HUES64 (cell line): ENCODE measurements around the gene GIGYF2.

Experiments
- H3K27ac ChIP-seq: 2 replicates; pipeline ENCODE4 v1.7.0; 2013; ENCODE audit warnings: low read depth, low read length, inconsistent platforms
- H3K27me3 ChIP-seq: 2 replicates; pipeline ENCODE4 v1.6.1; 2013; ENCODE audit warnings: mild to moderate bottlenecking, low read length; ENCODE audit not compliant: insufficient read depth
- H3K36me3 ChIP-seq: 2 replicates; pipeline ENCODE4 v1.6.1; 2013; ENCODE audit warnings: mild to moderate bottlenecking, low read length; ENCODE audit not compliant: insufficient read depth
- H3K4me1 ChIP-seq: 2 replicates; pipeline ENCODE4 v1.6.1; 2013; ENCODE audit warnings: mild to moderate bottlenecking, low read length, moderate library complexity; ENCODE audit not compliant: insufficient read depth
- H3K4me3 ChIP-seq: 2 replicates; pipeline ENCODE4 v1.5.1; 2013; ENCODE audit warnings: mild to moderate bottlenecking, low read length, moderate library complexity
- H3K9ac ChIP-seq: 2 replicates; pipeline ENCODE4 v1.6.1; 2013; ENCODE audit warnings: mild to moderate bottlenecking, low read depth, low read length
- H3K9me3 ChIP-seq: 2 replicates; pipeline ENCODE4 v1.6.1; 2013; ENCODE audit warnings: low read depth, low read length; ENCODE audit not compliant: insufficient read depth
- WGBS: fragments of 150-250, 120-280 bp; methylation state at CpG from one replicate; pipeline ENCODE4 v1.1.7; 2013; ENCODE audit warnings: missing lambda C conversion rate; 5-methylcytosine and 5-hydroxymethylcytosine counted together

The GIGYF2 gene

DNA sequence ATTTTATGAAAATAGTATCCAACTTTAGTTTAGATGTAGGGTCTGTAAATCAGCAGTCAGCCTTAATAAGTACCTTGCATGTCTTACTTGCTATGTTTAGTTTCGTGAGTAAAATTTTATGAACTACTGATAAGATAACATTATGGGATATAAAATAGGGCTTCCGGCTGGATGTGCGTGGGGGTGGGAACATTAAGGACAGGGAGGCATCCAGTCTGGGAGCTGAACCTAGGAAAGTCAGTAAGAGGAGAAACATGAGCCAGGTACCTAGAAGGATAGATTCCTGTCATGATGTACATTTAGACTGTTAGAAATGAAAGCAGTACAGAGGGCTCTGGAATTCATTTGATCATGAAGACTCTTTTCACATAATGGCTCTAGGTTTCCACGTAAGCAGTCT, 92.0 kb downstream of the GIGYF2 start:
- Histone ChIP-seq H3K4me1 (no peaks in the 10 kb centered on the region), H3K27me3 (no peaks in the 10 kb centered on the region), H3K36me3 (peaks cover 87% of the 10 kb centered on the region), H3K9me3 (no peaks in the 10 kb centered on the region), H3K4me3 (no peak overlapping the region), H3K27ac (no peak overlapping the region), H3K9ac (no peak overlapping the region)
- WGBS: 98% methylated on average over 4 of the region's 4 CpGs

DNA sequence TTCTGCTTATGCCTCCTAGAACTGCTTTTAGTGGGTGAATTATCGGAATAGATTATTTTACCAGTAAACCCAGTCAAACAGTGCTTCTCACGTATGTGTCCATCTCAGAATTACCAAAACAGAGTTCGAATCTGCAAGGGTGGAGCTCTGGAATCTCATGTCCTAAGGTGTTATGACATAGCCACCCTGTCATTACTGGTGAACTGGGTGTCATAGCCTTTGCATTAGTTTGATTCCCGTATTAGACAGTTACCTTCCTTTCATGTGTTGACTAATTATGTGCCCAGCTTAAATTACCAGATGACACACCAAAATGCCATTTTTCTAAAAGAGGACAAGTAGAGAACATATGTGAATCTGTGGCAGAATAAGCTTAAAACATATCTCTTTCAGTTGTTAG, 94.4 kb downstream of the GIGYF2 start:
- Histone ChIP-seq H3K9me3 (no peaks in the 10 kb centered on the region), H3K27ac (no peak overlapping the region), H3K27me3 (no peaks in the 10 kb centered on the region), H3K4me3 (no peak overlapping the region), H3K36me3 (peaks cover 99% of the 10 kb centered on the region), H3K9ac (no peak overlapping the region), H3K4me1 (no peaks in the 10 kb centered on the region)
- 96% methylated on average over 4 of the region's 4 CpGs for WGBS

GRCh38 chr2:232793271-232793670, 96.1 kb downstream of the GIGYF2 start:
- whole genome bisulfite sequencing: 78% methylated on average over 4 of the region's 4 CpGs
- H3K4me3 ChIP-seq: no peak overlapping the region
- no peak overlapping the region for H3K27ac ChIP-seq
- H3K4me1 ChIP-seq: no peaks in the 10 kb centered on the region
- H3K27me3 ChIP-seq: no peaks in the 10 kb centered on the region
- no peaks in the 10 kb centered on the region for H3K9me3 ChIP-seq
- peaks cover 99% of the 10 kb centered on the region for H3K36me3 ChIP-seq
- H3K9ac ChIP-seq: no peak overlapping the region

DNA sequence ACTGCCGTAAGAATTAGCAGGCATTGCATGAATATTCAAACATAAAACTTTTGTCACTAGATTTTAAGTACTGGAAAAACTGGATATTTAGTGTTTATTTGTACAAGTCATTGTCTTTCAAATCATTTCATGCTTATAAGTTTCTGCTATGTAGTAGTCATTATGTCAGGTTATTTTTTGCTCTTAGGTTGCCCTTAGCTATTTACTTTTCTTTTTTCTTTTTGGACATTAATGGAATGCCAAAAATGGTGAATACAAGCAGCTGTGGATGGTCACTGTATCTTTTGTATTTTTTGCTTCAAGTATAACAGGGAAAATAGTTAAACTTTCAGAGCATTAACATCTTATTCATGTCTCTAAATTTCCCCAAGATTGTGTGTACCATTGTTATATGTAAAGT, 97.8 kb downstream of the GIGYF2 start:
- no CpG with 5 or more reads among the region's 1 CpG for WGBS

DNA sequence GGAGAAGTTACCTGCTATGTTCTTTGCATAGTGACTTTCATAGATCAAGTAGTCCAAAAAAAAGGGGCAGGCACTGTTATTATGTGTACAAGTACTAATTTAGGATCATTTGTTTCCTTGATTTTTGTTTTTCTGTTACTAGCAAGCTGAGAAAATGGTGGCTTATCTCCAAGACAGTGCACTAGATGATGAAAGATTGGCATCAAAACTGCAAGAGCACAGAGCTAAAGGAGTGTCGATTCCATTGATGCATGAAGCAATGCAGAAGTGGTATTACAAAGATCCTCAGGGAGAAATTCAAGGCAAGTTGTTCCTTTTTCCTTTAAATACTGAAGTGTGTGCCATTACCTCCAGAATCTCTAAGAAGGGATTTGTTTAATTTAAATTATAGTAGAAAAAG, 98.8 kb downstream of the GIGYF2 start:
- Histone ChIP-seq H3K27me3 (no peaks in the 10 kb centered on the region), H3K27ac (no peak overlapping the region)
- WGBS: 91% methylated on average over 1 of the region's 1 CpG

More for the DNA sequence above, 97.8 kb downstream of the GIGYF2 start:
- no peaks in the 10 kb centered on the region for H3K27me3 ChIP-seq
- H3K4me3 ChIP-seq: no peak overlapping the region
- H3K9ac ChIP-seq: no peak overlapping the region
- no peak overlapping the region for H3K27ac ChIP-seq
- H3K4me1 ChIP-seq: no peaks in the 10 kb centered on the region
- no peaks in the 10 kb centered on the region for H3K9me3 ChIP-seq
- H3K36me3 ChIP-seq: peaks cover 87% of the 10 kb centered on the region

GRCh38 chr2:232798187-232798586, 101.1 kb downstream of the GIGYF2 start:
- Histone ChIP-seq H3K9me3 (no peaks in the 10 kb centered on the region), H3K4me3 (no peak overlapping the region), H3K9ac (no peak overlapping the region), H3K4me1 (no peaks in the 10 kb centered on the region), H3K36me3 (peaks cover 67% of the 10 kb centered on the region), H3K27me3 (no peaks in the 10 kb centered on the region), H3K27ac (no peak overlapping the region)

More for the DNA sequence above, 98.8 kb downstream of the GIGYF2 start:
- H3K9me3 ChIP-seq: no peaks in the 10 kb centered on the region
- no peak overlapping the region for H3K4me3 ChIP-seq
- H3K4me1 ChIP-seq: no peaks in the 10 kb centered on the region
- H3K36me3 ChIP-seq: peaks cover 85% of the 10 kb centered on the region
- no peak overlapping the region for H3K9ac ChIP-seq

DNA sequence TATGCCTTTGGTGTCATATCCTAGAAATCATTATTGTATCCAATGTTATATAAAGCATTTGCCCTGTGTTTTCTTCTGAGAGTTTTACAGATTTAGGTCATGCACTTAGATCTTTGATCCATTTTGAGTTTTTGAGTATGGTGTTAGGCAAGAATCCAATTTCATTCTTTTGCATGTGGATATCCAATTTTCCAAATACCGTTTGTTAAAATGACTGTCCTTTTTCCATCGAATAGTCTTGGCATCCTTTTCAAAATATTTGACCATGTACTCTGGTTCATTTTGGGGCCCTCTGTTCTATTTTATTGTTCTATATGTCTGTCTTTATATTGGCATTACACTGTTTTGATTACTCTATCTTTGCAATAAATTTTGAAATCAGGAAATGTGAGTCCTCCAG, 103.0 kb downstream of the GIGYF2 start:
- Histone ChIP-seq H3K4me3 (no peak overlapping the region), H3K27me3 (no peaks in the 10 kb centered on the region), H3K9me3 (no peaks in the 10 kb centered on the region), H3K27ac (no peak overlapping the region), H3K4me1 (no peaks in the 10 kb centered on the region), H3K9ac (no peak overlapping the region), H3K36me3 (peaks cover 47% of the 10 kb centered on the region)
- 100% methylated on average over 2 of the region's 2 CpGs for WGBS

- H3K36me3 ChIP-seq: peaks cover 42% of the 10 kb centered on the region
- H3K9ac ChIP-seq: no peak overlapping the region
- WGBS: 100% methylated on average over 3 of the region's 3 CpGs
- H3K27me3 ChIP-seq: no peaks in the 10 kb centered on the region
- no peaks in the 10 kb centered on the region for H3K9me3 ChIP-seq
- no peak overlapping the region for H3K27ac ChIP-seq
- H3K4me1 ChIP-seq: no peaks in the 10 kb centered on the region
- H3K4me3 ChIP-seq: no peak overlapping the region
Observed at GRCh38 chr2:232802091-232802490, 105.0 kb downstream of the GIGYF2 start.

DNA sequence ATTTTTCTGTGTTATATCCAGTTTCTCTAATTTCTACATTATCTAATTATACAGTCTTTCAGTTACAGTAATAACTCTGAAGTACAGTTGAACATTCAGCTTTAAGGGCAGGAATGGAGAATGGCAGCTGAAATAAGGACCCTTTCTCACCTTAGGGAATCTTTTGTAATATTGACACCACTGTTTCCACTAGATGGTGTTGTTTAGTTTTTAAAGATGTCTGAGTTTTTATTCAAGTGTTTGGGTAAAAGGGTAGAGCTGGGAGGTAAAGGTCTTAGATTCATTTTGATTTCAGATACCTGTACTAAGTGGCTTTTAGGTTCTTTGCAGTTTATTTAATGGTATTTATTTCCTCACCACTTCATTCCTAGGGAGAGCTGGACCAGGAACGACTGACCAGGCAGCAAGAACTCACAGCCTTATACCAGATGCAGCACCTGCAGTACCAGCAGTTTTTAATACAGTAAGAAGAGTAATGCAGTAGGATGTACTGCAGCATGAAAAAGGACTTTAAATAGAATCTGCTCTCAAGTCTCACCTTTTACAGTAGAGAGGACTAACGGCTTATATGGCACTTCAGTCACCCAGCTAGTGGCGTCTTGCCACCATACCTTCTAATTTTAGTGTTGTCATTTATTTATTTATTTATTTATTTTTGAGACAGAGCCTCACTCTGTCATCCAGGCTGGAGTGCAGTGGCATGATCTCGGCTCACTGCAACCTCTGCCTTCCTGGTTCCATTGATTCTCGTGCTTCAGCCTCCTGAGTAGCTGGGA, 112.4 kb downstream of the GIGYF2 start:
- WGBS: 95% methylated on average over 5 of the region's 5 CpGs

DNA sequence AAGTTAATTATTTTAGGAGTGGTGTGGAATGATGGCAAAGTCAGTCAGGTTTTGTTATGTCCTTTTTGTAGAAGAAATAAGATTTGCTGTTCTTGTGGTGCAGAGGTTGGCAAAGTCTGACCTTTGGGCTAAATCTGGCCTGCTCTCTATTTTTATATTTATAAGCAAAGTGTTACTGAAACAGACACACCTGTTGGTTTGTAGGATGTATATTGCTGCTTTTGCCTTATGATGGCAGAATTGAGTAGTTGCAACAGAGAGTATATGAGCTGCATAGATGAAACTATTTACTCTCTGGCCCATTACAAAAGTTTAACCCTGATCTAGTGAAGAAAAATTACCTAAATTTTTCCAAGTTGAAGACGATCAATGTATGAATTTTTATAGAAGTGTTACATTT, 113.3 kb downstream of the GIGYF2 start:
- Histone ChIP-seq H3K27ac (no peak overlapping the region), H3K4me1 (no peaks in the 10 kb centered on the region), H3K36me3 (peaks cover 90% of the 10 kb centered on the region), H3K9ac (no peak overlapping the region), H3K27me3 (no peaks in the 10 kb centered on the region), H3K4me3 (no peak overlapping the region), H3K9me3 (no peaks in the 10 kb centered on the region)
- 93% methylated on average over 1 of the region's 1 CpG for WGBS

More for the DNA sequence above, 112.4 kb downstream of the GIGYF2 start:
- peaks cover 81% of the 10 kb centered on the region for H3K36me3 ChIP-seq
- no peak overlapping the region for H3K4me3 ChIP-seq
- no peaks in the 10 kb centered on the region for H3K4me1 ChIP-seq
- no peak overlapping the region for H3K27ac ChIP-seq
- H3K9me3 ChIP-seq: no peaks in the 10 kb centered on the region
- H3K9ac ChIP-seq: no peak overlapping the region
- H3K27me3 ChIP-seq: no peaks in the 10 kb centered on the region

GRCh38 chr2:232815569-232815968, 118.4 kb downstream of the GIGYF2 start:
- Histone ChIP-seq H3K27me3 (no peaks in the 10 kb centered on the region), H3K27ac (no peak overlapping the region), H3K36me3 (peaks cover 93% of the 10 kb centered on the region), H3K4me1 (peaks cover 7% of the 10 kb centered on the region), H3K4me3 (no peak overlapping the region), H3K9ac (no peak overlapping the region), H3K9me3 (no peaks in the 10 kb centered on the region)
- 94% methylated on average over 3 of the region's 3 CpGs for WGBS

GRCh38 chr2:232816657-232817056, 119.5 kb downstream of the GIGYF2 start:
- H3K4me1 ChIP-seq: peaks cover 7% of the 10 kb centered on the region
- 93% methylated on average over 10 of the region's 10 CpGs for WGBS
- peaks cover 91% of the 10 kb centered on the region for H3K36me3 ChIP-seq
- no peak overlapping the region for H3K27ac ChIP-seq
- no peak overlapping the region for H3K4me3 ChIP-seq
- H3K9ac ChIP-seq: no peak overlapping the region
- no peaks in the 10 kb centered on the region for H3K9me3 ChIP-seq
- no peaks in the 10 kb centered on the region for H3K27me3 ChIP-seq
